Measurements from ENCODE around the gene EML2.
A peak's percentile ranks its signal among the peaks of the same experiment; 100 is the strongest.

GRCh38 chr19:45681391-45682015, 42.3 kb upstream of the EML2 start:
- peak; percentile 89 for TF ChIP-seq CTCF (IDR thresholded peaks at IDR 0.05; ENCODE audit: poor library complexity)
- TF ChIP-seq EZH2 (IDR thresholded peaks at IDR 0.05; ENCODE audit: borderline replicate concordance), result no peak

All from hepatocyte (in vitro differentiated cells).